ENCODE results near the gene TAGLN3. TPM values are rescaled to one million over a fixed set of nuclear protein-coding genes. Genes with fewer than 3 reads are reported as not detected.

The TAGLN3 gene
- total RNA-seq, 1 donor from 2014 or later = 9.0 TPM

DNA sequence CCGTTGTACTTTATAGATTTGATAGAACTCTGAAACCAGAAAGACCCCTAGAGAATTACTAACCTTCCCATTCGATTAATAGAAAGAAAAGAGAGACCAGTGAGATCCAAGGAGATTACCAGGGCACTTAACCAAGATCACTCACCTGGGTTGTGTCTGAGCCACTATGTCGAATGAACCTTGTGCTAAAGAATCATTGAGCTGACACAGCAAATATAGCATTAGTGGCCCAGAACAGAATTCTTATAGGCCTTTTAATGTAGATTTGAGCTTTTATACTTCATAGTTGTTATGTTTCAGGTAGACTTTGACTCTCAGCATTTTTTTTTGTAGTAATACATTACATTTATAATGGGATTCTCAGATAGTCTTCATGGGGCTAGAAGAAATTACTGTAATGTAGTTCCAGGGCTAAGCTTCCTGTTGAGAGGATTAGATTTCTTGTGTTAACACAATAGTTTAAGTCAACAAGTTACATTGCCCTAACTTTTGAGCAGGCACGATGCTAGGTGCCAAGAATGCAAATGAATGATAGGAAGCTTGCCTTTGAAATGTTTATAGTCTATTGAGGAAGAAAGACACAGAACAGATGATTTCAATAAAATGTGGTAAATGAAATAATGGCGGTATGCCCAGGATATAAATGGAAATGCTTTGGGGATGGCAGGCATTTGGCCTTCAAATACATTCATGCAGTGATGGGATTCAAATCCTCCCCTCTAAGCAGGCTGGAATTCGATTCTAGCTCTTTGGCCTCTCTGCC lies 44.3 kb upstream of the TAGLN3 start:
- H3K36me3 Mint-ChIP-seq (ENCODE audit: insufficient read depth) = peaks cover 13% of the 10 kb centered on the region

GRCh38 chr3:111955876-111956275 lies 42.8 kb upstream of the TAGLN3 start:
- DNase-seq (ENCODE audit: low spot score, unreplicated experiment) = no peak
- no peaks in the 10 kb centered on the region for H3K27me3 Mint-ChIP-seq
- TF ChIP-seq, protein P1, sequence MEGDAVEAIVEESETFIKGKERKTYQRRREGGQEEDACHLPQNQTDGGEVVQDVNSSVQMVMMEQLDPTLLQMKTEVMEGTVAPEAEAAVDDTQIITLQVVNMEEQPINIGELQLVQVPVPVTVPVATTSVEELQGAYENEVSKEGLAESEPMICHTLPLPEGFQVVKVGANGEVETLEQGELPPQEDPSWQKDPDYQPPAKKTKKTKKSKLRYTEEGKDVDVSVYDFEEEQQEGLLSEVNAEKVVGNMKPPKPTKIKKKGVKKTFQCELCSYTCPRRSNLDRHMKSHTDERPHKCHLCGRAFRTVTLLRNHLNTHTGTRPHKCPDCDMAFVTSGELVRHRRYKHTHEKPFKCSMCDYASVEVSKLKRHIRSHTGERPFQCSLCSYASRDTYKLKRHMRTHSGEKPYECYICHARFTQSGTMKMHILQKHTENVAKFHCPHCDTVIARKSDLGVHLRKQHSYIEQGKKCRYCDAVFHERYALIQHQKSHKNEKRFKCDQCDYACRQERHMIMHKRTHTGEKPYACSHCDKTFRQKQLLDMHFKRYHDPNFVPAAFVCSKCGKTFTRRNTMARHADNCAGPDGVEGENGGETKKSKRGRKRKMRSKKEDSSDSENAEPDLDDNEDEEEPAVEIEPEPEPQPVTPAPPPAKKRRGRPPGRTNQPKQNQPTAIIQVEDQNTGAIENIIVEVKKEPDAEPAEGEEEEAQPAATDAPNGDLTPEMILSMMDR (IDR thresholded peaks at IDR 0.05; ENCODE audit: unreplicated experiment) = no peak
- no peaks in the 10 kb centered on the region for H3K9me3 Mint-ChIP-seq (ENCODE audit: low read depth)
- peaks cover 11% of the 10 kb centered on the region for H3K4me1 Mint-ChIP-seq (ENCODE audit: low read depth)
- H3K27ac Mint-ChIP-seq = no peak overlapping the region
- no peak overlapping the region for H3K4me3 Mint-ChIP-seq (ENCODE audit: low read depth)
- H3K36me3 Mint-ChIP-seq (ENCODE audit: insufficient read depth) = peaks cover 13% of the 10 kb centered on the region

More for the DNA sequence above, 44.3 kb upstream of the TAGLN3 start:
- DNase-seq (ENCODE audit: low spot score, unreplicated experiment) = no peak
- no peaks in the 10 kb centered on the region for H3K27me3 Mint-ChIP-seq
- no peak overlapping the region for H3K4me3 Mint-ChIP-seq (ENCODE audit: low read depth)
- H3K4me1 Mint-ChIP-seq (ENCODE audit: low read depth) = peaks cover 11% of the 10 kb centered on the region
- no peak overlapping the region for H3K27ac Mint-ChIP-seq
- TF ChIP-seq, protein P1 (IDR thresholded peaks at IDR 0.05; ENCODE audit: unreplicated experiment) = no peak
- no peaks in the 10 kb centered on the region for H3K9me3 Mint-ChIP-seq (ENCODE audit: low read depth)

DNA sequence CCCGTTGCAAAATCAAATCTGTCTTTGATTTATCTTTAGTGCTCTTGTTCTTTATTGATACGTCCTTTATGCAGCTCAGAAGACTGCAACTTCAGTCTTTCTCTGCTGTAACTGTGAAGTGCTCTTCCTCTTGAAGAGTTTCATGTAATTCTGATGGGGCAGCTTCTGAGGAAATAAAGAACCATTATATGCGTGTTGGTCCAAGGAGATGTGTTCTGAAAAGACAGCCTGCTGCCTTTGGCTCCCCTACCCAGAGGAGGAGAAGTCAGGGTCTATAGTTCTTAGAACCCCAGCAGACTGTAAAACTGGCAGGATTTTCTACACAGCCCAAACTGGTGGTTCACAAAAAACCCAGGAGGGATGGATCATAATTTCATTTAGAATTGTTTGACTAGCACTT lies 42.3 kb upstream of the TAGLN3 start:
- H3K4me1 Mint-ChIP-seq (ENCODE audit: low read depth) = peaks cover 11% of the 10 kb centered on the region
- peaks cover 14% of the 10 kb centered on the region for H3K36me3 Mint-ChIP-seq (ENCODE audit: insufficient read depth)
- no peaks in the 10 kb centered on the region for H3K9me3 Mint-ChIP-seq (ENCODE audit: low read depth)
- TF ChIP-seq, protein P1 (IDR thresholded peaks at IDR 0.05; ENCODE audit: unreplicated experiment) = no peak
- H3K27me3 Mint-ChIP-seq = no peaks in the 10 kb centered on the region
- no peak overlapping the region for H3K27ac Mint-ChIP-seq
- no peak for DNase-seq (ENCODE audit: low spot score, unreplicated experiment)
- no peak overlapping the region for H3K4me3 Mint-ChIP-seq (ENCODE audit: low read depth)

- Mint-ChIP-seq H3K4me1 (ENCODE audit: low read depth) (peaks cover 11% of the 10 kb centered on the region), H3K27ac (no peak overlapping the region), H3K9me3 (ENCODE audit: low read depth) (no peaks in the 10 kb centered on the region), H3K4me3 (ENCODE audit: low read depth) (no peak overlapping the region), H3K36me3 (ENCODE audit: insufficient read depth) (peaks cover 13% of the 10 kb centered on the region), H3K27me3 (no peaks in the 10 kb centered on the region)
- TF ChIP-seq, protein P1 (IDR thresholded peaks at IDR 0.05; ENCODE audit: unreplicated experiment) = no peak
- DNase-seq (ENCODE audit: low spot score, unreplicated experiment) = no peak
These were observed 41.6 kb upstream of the TAGLN3 start for GRCh38 chr3:111956995-111957734.

DNA sequence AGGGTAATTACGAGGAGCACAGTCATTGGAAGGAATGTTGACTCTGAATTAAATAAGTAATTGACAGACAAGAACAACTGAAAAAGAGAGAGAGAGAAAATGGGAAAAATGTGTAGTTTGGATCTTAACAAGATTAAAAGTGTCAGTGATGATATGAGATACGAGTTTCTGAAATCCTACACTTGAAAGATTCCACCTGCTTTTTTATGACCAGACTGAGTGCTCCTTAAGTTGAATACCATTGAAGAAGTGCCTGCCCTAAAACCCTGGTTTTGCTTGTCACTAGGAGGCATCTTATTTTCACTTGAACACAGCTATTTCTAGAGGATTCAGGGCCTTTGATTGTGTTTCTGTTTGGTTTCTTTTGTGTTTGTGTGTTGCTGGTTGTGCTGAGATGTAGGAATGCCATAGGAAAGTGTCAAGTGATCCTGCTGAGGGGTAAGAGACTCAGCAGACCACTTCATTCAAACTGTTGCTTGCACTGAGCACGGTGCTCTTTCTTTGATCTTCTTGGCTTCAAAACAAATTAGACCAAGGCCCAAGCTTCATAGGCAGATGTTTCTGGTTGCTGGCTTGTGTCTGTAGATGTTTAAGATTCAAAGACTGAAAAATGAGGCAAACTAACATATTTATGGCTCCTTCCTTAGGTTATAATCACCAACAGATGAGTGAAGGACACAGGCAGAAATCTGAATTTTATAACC lies 37.1 kb upstream of the TAGLN3 start:
- Mint-ChIP-seq H3K4me3 (ENCODE audit: low read depth) (no peak overlapping the region), H3K27me3 (no peaks in the 10 kb centered on the region), H3K27ac (no peak overlapping the region), H3K36me3 (ENCODE audit: insufficient read depth) (peaks cover 9% of the 10 kb centered on the region), H3K9me3 (ENCODE audit: low read depth) (no peaks in the 10 kb centered on the region), H3K4me1 (ENCODE audit: low read depth) (peaks cover 9% of the 10 kb centered on the region)
- no peak for DNase-seq (ENCODE audit: low spot score, unreplicated experiment)
- TF ChIP-seq, protein P1 (IDR thresholded peaks at IDR 0.05; ENCODE audit: unreplicated experiment) = no peak

Data from progenitor cell of endocrine pancreas (in vitro differentiated cells).